GM12878 (cell line): ENCODE measurements around the gene SERTAD1. TPM values are rescaled to one million over a fixed set of nuclear protein-coding genes. Genes with fewer than 3 reads are reported as not detected.

Experiments
- ATAC-seq: fragments of 200-7000 bp; cut with Tn5 transposase; 3 replicates; pipeline ENCODE4 v1.9.1; 2020; ENCODE audit warnings: mild to moderate bottlenecking, moderate library complexity
- BruUV-seq: library from RNA; stranded (reverse); fragments of 400-500 nt; replicated peaks from 2 replicates; lab custom pipeline; 2021; lab: Mats Ljungman, UMichigan
- CTCF ChIA-PET: fragments of 300-600 bp; sonication (Branson Sonifier 250); formaldehyde crosslinking; extraction: SDS; loops from one replicate; lab custom pipeline; 2021; ENCODE audit warnings: inconsistent platforms; lab: Yijun Ruan, JAX
- POLR2A ChIA-PET: fragments of 350-600 bp; formaldehyde crosslinking; extraction: SDS; loops from one replicate; lab custom pipeline; 2021; ENCODE audit warnings: inconsistent platforms; lab: Charles Lee
- RAD21 ChIA-PET: fragments of 300-600 bp; sonication (Branson Sonifier 250); formaldehyde crosslinking; loops from one replicate; lab custom pipeline; 2023; ENCODE audit warnings: antibody characterized with exemption; ENCODE audit not compliant: unreplicated experiment; lab: Charles Lee
- SMC1A ChIA-PET: fragments of 300-600 bp; sonication (Branson Sonifier 250); formaldehyde crosslinking; loops from one replicate; lab custom pipeline; 2023; ENCODE audit not compliant: unreplicated experiment, uncharacterized antibody; lab: Charles Lee
- DNase-seq: peaks from one replicate; pipeline ENCODE4 v3.0.0-alpha.2; 2011; ENCODE audit warnings: low read depth, low spot score
- FAIRE-seq: peaks from 3 replicates; lab custom pipeline; 2011; peaks lifted over from hg19 to GRCh38; lab: Jason Lieb, UNC
- H2AFZ ChIP-seq: 2 replicates; pipeline ENCODE4 v1.6.0; 2011; ENCODE audit warnings: low read depth, low read length, control low read depth; ENCODE audit not compliant: control insufficient read depth
- H3K27ac ChIP-seq: 2 replicates; pipeline ENCODE4 v1.5.1; 2011; ENCODE audit warnings: control low read depth; ENCODE audit not compliant: control insufficient read depth, insufficient read depth
- H3K27me3 ChIP-seq, 2 experiments: replicated peaks in 1 of 2; 2 replicates each; pipeline versions ENCODE4 v1.6.0 to v1.6.1; 2011; ENCODE audit warnings: low read length in 1 of 2; ENCODE audit not compliant: control insufficient read depth in 2 of 2, insufficient read depth in 2 of 2
- H3K36me3 ChIP-seq, 2 experiments: 2 replicates each; pipeline ENCODE4 v1.5.1; 2011; ENCODE audit warnings: low read length in 1 of 2; ENCODE audit not compliant: control insufficient read depth in 2 of 2, insufficient read depth in 2 of 2
- H3K4me1 ChIP-seq: 2 replicates; pipeline ENCODE4 v1.6.1; 2011; ENCODE audit warnings: mild to moderate bottlenecking, low read length, moderate library complexity, mixed read lengths; ENCODE audit not compliant: control insufficient read depth, insufficient read depth
- H3K4me2 ChIP-seq: 2 replicates; pipeline ENCODE4 v1.6.0; 2011; ENCODE audit warnings: control low read depth; ENCODE audit not compliant: control insufficient read depth, insufficient read depth
- H3K4me3 ChIP-seq: fragments of 200-600 bp; sonication (generic); 2 replicates; pipeline ENCODE4 v1.5.1; 2016
- H3K79me2 ChIP-seq: 2 replicates; pipeline ENCODE4 v1.6.0; 2011; ENCODE audit warnings: low read length; ENCODE audit not compliant: control insufficient read depth, insufficient read depth
- H3K9ac ChIP-seq: 2 replicates; pipeline ENCODE4 v1.8.0; 2011; ENCODE audit warnings: low read length, control low read depth, mixed read lengths; ENCODE audit not compliant: control insufficient read depth, insufficient read depth
- H3K9me3 ChIP-seq: replicated peaks from 3 replicates; pipeline ENCODE4 v1.5.1; 2011; ENCODE audit warnings: mild to moderate bottlenecking, low read length; ENCODE audit not compliant: control insufficient read depth, insufficient read depth
- H4K20me1 ChIP-seq: 2 replicates; pipeline ENCODE4 v1.6.0; 2011; ENCODE audit not compliant: control insufficient read depth, insufficient read depth
- BCL11A ChIP-seq: IDR thresholded peaks from 2 replicates; pipeline ENCODE4 v1.6.1; 2011; ENCODE audit warnings: low read depth, low read length
- CBFB ChIP-seq: IDR thresholded peaks from 2 replicates; pipeline ENCODE4 v1.6.1; 2016; ENCODE audit warnings: antibody characterized with exemption, low read depth
- CREM ChIP-seq: IDR thresholded peaks from 2 replicates; pipeline ENCODE4 v1.6.1; 2014; ENCODE audit warnings: antibody characterized with exemption, low read depth
- MEF2B ChIP-seq: fragments of 450-650 bp; IDR thresholded peaks from 2 replicates; pipeline ENCODE4 v1.6.1; 2018; ENCODE audit warnings: mild to moderate bottlenecking, moderate library complexity; ENCODE audit not compliant: partially characterized antibody, poor library complexity, severe bottlenecking
- MTA2 ChIP-seq: fragments of 450-650 bp; IDR thresholded peaks from 2 replicates; pipeline ENCODE4 v1.6.1; 2016; ENCODE audit warnings: low read depth, mild to moderate bottlenecking, moderate library complexity
- NR2C1 ChIP-seq: fragments of 450-650 bp; IDR thresholded peaks from 2 replicates; pipeline ENCODE4 v1.6.1; 2017; ENCODE audit warnings: antibody characterized with exemption, mild to moderate bottlenecking, moderate library complexity
- WRNIP1 ChIP-seq: IDR thresholded peaks from 2 replicates; pipeline ENCODE4 v1.6.1; 2011; ENCODE audit warnings: low read depth, low read length, improper control_type of control experiment, borderline replicate concordance
- ZNF274 ChIP-seq: IDR thresholded peaks from one replicate; pipeline ENCODE4 v1.8.0; 2011; ENCODE audit not compliant: insufficient read length, insufficient read depth
- ZSCAN29 ChIP-seq: fragments of 450-650 bp; IDR thresholded peaks from 2 replicates; pipeline ENCODE4 v1.6.1; 2017; ENCODE audit warnings: mild to moderate bottlenecking, moderate library complexity
- WGBS: methylation state at CpG from one replicate; pipeline ENCODE4 v1.1.6; 2016; ENCODE audit warnings: low lambda C conversion rate; ENCODE audit not compliant: insufficient replicate concordance, insufficient coverage; ENCODE audit errors: missing lambda C conversion rate; 5-methylcytosine and 5-hydroxymethylcytosine counted together
- in situ Hi-C: fragments of 300-500 bp; cut with MboI; formaldehyde crosslinking; loops from 9 replicates; pipeline ENCODE4 v1.14.3; 2018; ENCODE audit warnings: mixed read lengths
- intact Hi-C: fragments of 100-400 bp; cut with micrococcal nuclease; formaldehyde crosslinking; loops from one replicate; pipeline ENCODE4 v1.14.2; 2022; ENCODE audit not compliant: unreplicated experiment
- polyA plus RNA-seq, 11 experiments: library from polyadenylated mRNA; depleted of rRNA in 4 of 11; unstranded in 6 of 11; stranded (reverse) in 5 of 11; fragments of >200 nt; fragmentation: Nextera tagmentation in 4 of 11; fragmentation: Illumina TruSeq in 1 of 11; extraction: Ambion mirVana in 4 of 11; extraction: Trizol in 1 of 11; gene quantifications; 1 replicate in 1 of 11; 2 replicates in 10 of 11; pipeline versions ENCODE4 v1.2.1 to v1.2.3, GENCODE V29; 2011 to 2016; ENCODE audit warnings: inconsistent platforms in 2 of 11, missing spikeins in 2 of 11, low read depth in 1 of 11
- total RNA-seq, 4 experiments: library from RNA; depleted of rRNA in 3 of 4; stranded (reverse); fragments of >200 nt in 3 of 4; fragmentation: Illumina TruSeq in 1 of 4; extraction: Trizol in 1 of 4; gene quantifications; 2 replicates each; pipeline versions ENCODE4 v1.2.1 to v1.2.3, GENCODE V29; 2013 to 2021
- TF ChIP-seq, protein P1 (sequence below): fragments of 450-650 bp; IDR thresholded peaks from 2 replicates; pipeline ENCODE4 v1.6.1; 2018; ENCODE audit warnings: mild to moderate bottlenecking, low read depth, moderate library complexity; ENCODE audit not compliant: partially characterized antibody

SERTAD1 gene
- total and polyA plus RNA-seq, 10 of the 15 experiments (the other 5 are each of a cell fraction or from before 2014, with no cell fraction given) = 0.23 to 14.2 (median 8.0) TPM

DNA sequence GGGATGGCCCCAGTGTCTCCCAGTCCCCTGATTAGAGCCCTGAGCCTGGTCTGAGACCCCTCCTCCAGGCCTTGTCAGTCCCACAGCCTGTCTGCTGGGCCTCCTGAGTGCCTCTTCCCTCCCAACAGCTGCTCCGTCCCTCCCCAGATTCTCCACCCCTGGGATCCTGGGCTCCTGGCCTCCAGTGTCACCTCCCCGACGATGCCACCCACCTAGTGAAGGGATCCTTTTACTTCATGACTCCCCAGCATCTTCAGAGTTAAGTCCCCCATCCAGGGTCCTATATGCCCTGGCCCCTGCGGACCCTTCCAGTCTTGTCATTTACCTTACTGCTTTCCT is 8.2 kb downstream of the SERTAD1 start:
- in situ Hi-C loops (no loop called here), intact Hi-C loops (loop anchor here (5.0 kb wide), 1 partner anchor 60 kb away; no protein-coding TSS in a partner anchor)
- no peak overlapping the region for H3K4me3 ChIP-seq
- H3K27me3 ChIP-seq = no peaks in the 10 kb centered on the region
- no peak overlapping the region for H2AFZ ChIP-seq
- peak overlapping the region; percentile 46; the same call in 1 of the 2 replicates for H3K9ac ChIP-seq
- no peak for ATAC-seq
- BruUV-seq = no TSS peak
- peaks cover 22% of the 10 kb centered on the region for H3K4me1 ChIP-seq
- no peak for FAIRE-seq
- no peak for DNase-seq
- 96% methylated on average over 4 of the region's 4 CpGs for WGBS
- H3K4me2 ChIP-seq = no peak overlapping the region
- no peaks in the 10 kb centered on the region for H4K20me1 ChIP-seq
- H3K9me3 ChIP-seq = no peaks in the 10 kb centered on the region
- ChIA-PET CTCF (interaction anchor here (0.5 to 1.6 kb wide), 4 partner anchors 9 to 112 kb away, joined by 3 to 4 read pairs (median 3); partner anchors contain the start of gene SERTAD1), SMC1A (interaction anchor here (0.7 to 2.3 kb wide), 3 partner anchors 8 to 112 kb away, joined by 3 to 8 read pairs (median 7); partner anchors contain the start of genes SERTAD1 and SERTAD3), POLR2A (interaction anchor here (0.6 to 2.8 kb wide), 3 partner anchors 9 to 356 kb away, joined by 3 to 12 read pairs (median 12); partner anchors contain the start of gene SERTAD1), RAD21 (interaction anchor here (0.5 to 1.5 kb wide), 5 partner anchors 8 to 112 kb away, joined by 3 to 6 read pairs (median 3); partner anchors contain the start of gene SERTAD1)
- peaks cover 6% of the 10 kb centered on the region for H3K79me2 ChIP-seq
- no peak for TF ChIP-seq NR2C1
- no peak for TF ChIP-seq BCL11A
- no peak for TF ChIP-seq CREM
- TF ChIP-seq, protein P1, sequence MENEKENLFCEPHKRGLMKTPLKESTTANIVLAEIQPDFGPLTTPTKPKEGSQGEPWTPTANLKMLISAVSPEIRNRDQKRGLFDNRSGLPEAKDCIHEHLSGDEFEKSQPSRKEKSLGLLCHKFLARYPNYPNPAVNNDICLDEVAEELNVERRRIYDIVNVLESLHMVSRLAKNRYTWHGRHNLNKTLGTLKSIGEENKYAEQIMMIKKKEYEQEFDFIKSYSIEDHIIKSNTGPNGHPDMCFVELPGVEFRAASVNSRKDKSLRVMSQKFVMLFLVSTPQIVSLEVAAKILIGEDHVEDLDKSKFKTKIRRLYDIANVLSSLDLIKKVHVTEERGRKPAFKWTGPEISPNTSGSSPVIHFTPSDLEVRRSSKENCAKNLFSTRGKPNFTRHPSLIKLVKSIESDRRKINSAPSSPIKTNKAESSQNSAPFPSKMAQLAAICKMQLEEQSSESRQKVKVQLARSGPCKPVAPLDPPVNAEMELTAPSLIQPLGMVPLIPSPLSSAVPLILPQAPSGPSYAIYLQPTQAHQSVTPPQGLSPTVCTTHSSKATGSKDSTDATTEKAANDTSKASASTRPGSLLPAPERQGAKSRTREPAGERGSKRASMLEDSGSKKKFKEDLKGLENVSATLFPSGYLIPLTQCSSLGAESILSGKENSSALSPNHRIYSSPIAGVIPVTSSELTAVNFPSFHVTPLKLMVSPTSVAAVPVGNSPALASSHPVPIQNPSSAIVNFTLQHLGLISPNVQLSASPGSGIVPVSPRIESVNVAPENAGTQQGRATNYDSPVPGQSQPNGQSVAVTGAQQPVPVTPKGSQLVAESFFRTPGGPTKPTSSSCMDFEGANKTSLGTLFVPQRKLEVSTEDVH = no peak
- no peak for TF ChIP-seq ZSCAN29
- TF ChIP-seq CBFB = no peak
- TF ChIP-seq MTA2 = no peak
- no peak for TF ChIP-seq MEF2B
- no peak for TF ChIP-seq ZNF274
- TF ChIP-seq WRNIP1 = no peak
- peaks cover 0 to 2% of the 10 kb centered on the region in 2 experiments; a peak in 2 of 4 replicates for H3K36me3 ChIP-seq
- H3K27ac ChIP-seq = peak overlapping the region; percentile 80
